Upper lobe of left lung (tissue), 6 donors: Measurements from ENCODE around the gene ELL2. TPM values are rescaled to one million over a fixed set of nuclear protein-coding genes. Genes with fewer than 3 reads are reported as not detected.

Experiments
- ATAC-seq, 2 donors: fragments of 200-7000 bp; cut with Tn5 transposase; one replicate each; pipeline ENCODE4 v1.9.1; 2022; ENCODE audit warnings: mild to moderate bottlenecking in 2 of 2, moderate library complexity in 2 of 2; ENCODE audit not compliant: low FRiP score in 2 of 2
- DNase-seq, 2 donors: peaks; one replicate each; pipeline ENCODE4 v3.0.0-alpha.2; 2019 to 2020
- H3K27ac ChIP-seq, 4 donors: fragments of 200-600 bp; sonication (generic); one replicate each; pipeline ENCODE4 v1.5.1; 2016 to 2019
- H3K27me3 ChIP-seq, 4 donors: fragments of 200-600 bp; sonication (generic); one replicate each; pipeline ENCODE4 v1.5.1; 2017 to 2019
- H3K36me3 ChIP-seq, 4 donors: fragments of 200-600 bp; sonication (generic); one replicate each; pipeline ENCODE4 v1.5.1; 2016 to 2019
- H3K4me1 ChIP-seq, 4 donors: fragments of 200-600 bp; sonication (generic); one replicate each; pipeline ENCODE4 v1.5.1; 2018 to 2019
- H3K4me3 ChIP-seq, 4 donors: fragments of 200-600 bp; sonication (generic); one replicate each; pipeline ENCODE4 v1.5.1; 2017 to 2019; ENCODE audit warnings: mild to moderate bottlenecking in 2 of 4, moderate library complexity in 1 of 4
- H3K9me3 ChIP-seq, 4 donors: fragments of 200-600 bp; sonication (generic); one replicate each; pipeline ENCODE4 v1.5.1; 2018 to 2019
- EP300 ChIP-seq, 4 donors: sonication (generic); formaldehyde crosslinking; IDR thresholded peaks; one replicate each; pipeline ENCODE4 v1.5.1; 2017; ENCODE audit warnings: antibody characterized with exemption in 4 of 4, control low read depth in 2 of 4
- POLR2A ChIP-seq, 4 donors: fragments of 450-650 bp; IDR thresholded peaks; one replicate each; pipeline ENCODE4 v1.5.1; 2016 to 2017; ENCODE audit warnings: antibody characterized with exemption in 4 of 4, mild to moderate bottlenecking in 2 of 4
- POLR2AphosphoS5 ChIP-seq, 2 donors: sonication (generic); formaldehyde crosslinking; IDR thresholded peaks; one replicate each; pipeline ENCODE4 v1.5.1; 2017; ENCODE audit warnings: antibody characterized with exemption in 2 of 2
- WGBS, 2 donors: methylation state at CpG; one replicate each; pipeline ENCODE4 v1.1.5; 2017 to 2018; 5-methylcytosine and 5-hydroxymethylcytosine counted together
- total RNA-seq, 6 donors: library from RNA; depleted of rRNA in 4 of 6; stranded (reverse); fragments of >200 nt in 4 of 6; gene quantifications; one replicate each; pipeline versions ENCODE4 v1.1.0 to v1.2.1, GENCODE V29; 2016 to 2021
- TF ChIP-seq, protein P1 (sequence below), 6 experiments: fragments of 450-650 bp in 4 of 6; fragments of 200-600 bp in 2 of 6; sonication (generic) in 2 of 6; IDR thresholded peaks; one replicate each; pipeline ENCODE4 v1.5.1; 2016 to 2019; ENCODE audit warnings: antibody characterized with exemption in 6 of 6
- donor health status: DM: no; HTN: no; CAD: no; lungs with moderate emphysema.
- donor health status: DM: no; HTN: yes; CAD: no; lungs with severe emphysema.

Gene ELL2
- total RNA-seq, 6 donors from 2014 or later, result 44.4 to 203 (median 54.3) TPM

DNA sequence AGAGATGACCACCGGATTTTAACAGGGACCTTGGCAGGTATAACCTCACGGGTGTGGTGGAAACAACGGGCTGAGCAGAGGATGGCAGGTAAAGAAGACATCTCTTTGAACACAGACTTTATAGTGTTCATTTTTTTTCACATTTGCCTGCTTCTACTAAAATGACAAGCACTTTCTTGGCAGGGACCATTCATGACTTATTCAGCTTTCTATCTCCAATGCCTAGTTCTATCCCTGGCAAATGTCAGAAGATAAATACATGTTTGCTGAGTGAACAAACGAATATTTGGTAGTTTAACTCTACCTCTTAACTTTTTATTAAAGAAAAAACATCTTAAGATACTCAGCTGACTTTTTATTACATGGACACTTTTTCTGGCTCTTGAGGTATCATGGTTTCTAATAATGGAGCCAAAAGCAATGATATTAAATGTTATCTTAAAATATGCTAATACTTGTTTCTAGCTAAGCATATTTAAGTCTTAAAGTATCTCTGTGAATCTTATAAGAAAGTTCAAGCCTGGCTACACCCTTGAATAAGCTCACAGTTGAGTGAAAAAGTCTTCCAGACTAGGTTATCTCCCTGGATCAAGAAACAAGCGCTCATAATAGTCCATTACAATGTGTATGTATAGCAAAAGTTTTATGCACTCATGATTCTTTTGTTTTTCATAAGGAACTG lies 8.5 kb downstream of the ELL2 start:
- Histone ChIP-seq H3K4me1 (peaks cover 17 to 50% (median 38%) of the 10 kb centered on the region in 4 donors), H3K27me3 (no peaks in the 10 kb centered on the region), H3K27ac (no peak overlapping the region), H3K4me3 (no peak overlapping the region), H3K9me3 (no peaks in the 10 kb centered on the region), H3K36me3 (no peaks in the 10 kb centered on the region)
- TF ChIP-seq EP300 (IDR thresholded peaks at IDR 0.05) (no peak), POLR2A (IDR thresholded peaks at IDR 0.05) (no peak), POLR2AphosphoS5 (IDR thresholded peaks at IDR 0.05) (no peak)
- TF ChIP-seq, protein P1, sequence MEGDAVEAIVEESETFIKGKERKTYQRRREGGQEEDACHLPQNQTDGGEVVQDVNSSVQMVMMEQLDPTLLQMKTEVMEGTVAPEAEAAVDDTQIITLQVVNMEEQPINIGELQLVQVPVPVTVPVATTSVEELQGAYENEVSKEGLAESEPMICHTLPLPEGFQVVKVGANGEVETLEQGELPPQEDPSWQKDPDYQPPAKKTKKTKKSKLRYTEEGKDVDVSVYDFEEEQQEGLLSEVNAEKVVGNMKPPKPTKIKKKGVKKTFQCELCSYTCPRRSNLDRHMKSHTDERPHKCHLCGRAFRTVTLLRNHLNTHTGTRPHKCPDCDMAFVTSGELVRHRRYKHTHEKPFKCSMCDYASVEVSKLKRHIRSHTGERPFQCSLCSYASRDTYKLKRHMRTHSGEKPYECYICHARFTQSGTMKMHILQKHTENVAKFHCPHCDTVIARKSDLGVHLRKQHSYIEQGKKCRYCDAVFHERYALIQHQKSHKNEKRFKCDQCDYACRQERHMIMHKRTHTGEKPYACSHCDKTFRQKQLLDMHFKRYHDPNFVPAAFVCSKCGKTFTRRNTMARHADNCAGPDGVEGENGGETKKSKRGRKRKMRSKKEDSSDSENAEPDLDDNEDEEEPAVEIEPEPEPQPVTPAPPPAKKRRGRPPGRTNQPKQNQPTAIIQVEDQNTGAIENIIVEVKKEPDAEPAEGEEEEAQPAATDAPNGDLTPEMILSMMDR (IDR thresholded peaks at IDR 0.05), result no peak
- WGBS, 2 donors, result 88 to 95% methylated on average over 5 of the region's 5 CpGs
- DNase-seq, result no peak
- ATAC-seq, result no peak

DNA sequence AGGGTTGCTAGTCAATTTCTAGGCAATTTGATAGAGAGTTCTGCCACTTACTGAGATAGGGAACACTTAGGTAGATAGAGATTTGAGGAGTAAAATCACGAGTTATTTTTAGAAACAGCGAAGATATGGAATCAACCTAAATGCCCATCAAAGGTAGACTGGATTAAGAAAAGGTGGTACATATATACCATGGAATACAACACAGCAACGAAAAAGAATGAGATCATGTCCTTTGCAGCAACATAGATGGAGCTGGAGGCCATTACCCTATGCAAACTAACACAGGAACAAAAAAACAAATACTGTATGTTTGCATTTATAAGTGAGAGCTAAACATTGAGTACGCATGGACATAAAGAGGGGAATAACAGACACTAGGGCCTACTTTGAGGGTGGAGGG lies 9.7 kb downstream of the ELL2 start:
- no peak overlapping the region for H3K27ac ChIP-seq
- ATAC-seq, result no peak
- H3K4me3 ChIP-seq, result no peak overlapping the region
- 89 to 97% methylated on average over 4 of the region's 4 CpGs for WGBS, 2 donors
- TF ChIP-seq, protein P1 (IDR thresholded peaks at IDR 0.05), result no peak
- no peak for TF ChIP-seq EP300 (IDR thresholded peaks at IDR 0.05)
- H3K27me3 ChIP-seq, result no peaks in the 10 kb centered on the region
- no peaks in the 10 kb centered on the region for H3K36me3 ChIP-seq
- peaks cover 11 to 50% (median 27%) of the 10 kb centered on the region in 4 donors for H3K4me1 ChIP-seq
- DNase-seq, result no peak
- no peaks in the 10 kb centered on the region for H3K9me3 ChIP-seq

DNA sequence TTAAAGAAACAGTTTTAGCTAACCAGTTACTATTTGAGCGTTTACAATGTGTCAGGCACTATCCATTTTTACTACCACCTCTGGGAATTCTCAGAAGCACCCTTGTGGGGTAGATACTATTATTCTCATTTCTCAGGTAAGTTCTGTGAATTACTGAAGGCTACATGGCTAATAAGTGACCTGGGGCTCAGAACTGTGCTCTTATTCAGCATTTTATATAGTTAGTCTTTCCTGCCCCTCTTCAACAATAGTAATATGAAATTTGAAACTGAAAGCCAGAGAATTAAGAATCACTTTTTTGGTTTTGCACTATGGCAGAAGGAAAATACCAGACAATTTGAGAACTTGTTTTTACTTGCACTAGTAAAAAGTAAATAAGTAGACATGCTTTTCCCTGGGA lies 11.8 kb downstream of the ELL2 start:
- Histone ChIP-seq H3K4me1 (peaks cover 7 to 36% (median 20%) of the 10 kb centered on the region in 4 donors), H3K4me3 (no peak overlapping the region), H3K36me3 (no peaks in the 10 kb centered on the region), H3K9me3 (no peaks in the 10 kb centered on the region), H3K27ac (no peak overlapping the region), H3K27me3 (no peaks in the 10 kb centered on the region)
- no peak for ATAC-seq
- WGBS, 2 donors, result 62 to 79% methylated on average over 1 of the region's 1 CpG
- TF ChIP-seq POLR2A (IDR thresholded peaks at IDR 0.05), result no peak
- TF ChIP-seq POLR2AphosphoS5 (IDR thresholded peaks at IDR 0.05), result no peak
- no peak for TF ChIP-seq EP300 (IDR thresholded peaks at IDR 0.05)
- TF ChIP-seq, protein P1 (IDR thresholded peaks at IDR 0.05), result no peak
- no peak for DNase-seq

DNA sequence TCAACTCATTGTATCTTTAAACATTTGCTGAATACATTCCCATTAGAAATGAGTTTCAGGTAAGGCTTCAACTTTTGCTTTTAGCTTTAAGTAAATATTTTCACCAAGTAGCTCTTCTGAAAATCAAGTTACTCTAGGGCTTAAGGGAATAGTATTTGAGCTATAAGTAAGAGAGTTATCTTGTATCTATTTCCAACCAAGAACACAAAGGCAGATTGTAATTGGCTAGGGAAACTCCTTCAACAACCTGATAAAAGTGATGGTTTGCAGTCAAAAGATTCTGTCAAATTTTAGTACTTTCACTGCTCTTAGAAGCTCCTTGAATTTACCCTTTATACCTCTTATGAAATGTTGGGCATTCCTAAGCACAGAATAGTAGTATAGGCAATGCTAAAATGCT lies 13.0 kb downstream of the ELL2 start:
- TF ChIP-seq, protein P1 (IDR thresholded peaks at IDR 0.05), result no peak
- TF ChIP-seq EP300 (IDR thresholded peaks at IDR 0.05) (no peak), POLR2A (IDR thresholded peaks at IDR 0.05) (no peak), POLR2AphosphoS5 (IDR thresholded peaks at IDR 0.05) (no peak)
- H3K4me1 ChIP-seq, result peaks cover 7 to 35% (median 23%) of the 10 kb centered on the region in 4 donors
- H3K27me3 ChIP-seq, result no peaks in the 10 kb centered on the region
- no peak overlapping the region for H3K4me3 ChIP-seq
- ATAC-seq, result no peak
- no peak for DNase-seq
- no peak overlapping the region for H3K27ac ChIP-seq
- no peaks in the 10 kb centered on the region for H3K9me3 ChIP-seq
- no peaks in the 10 kb centered on the region for H3K36me3 ChIP-seq

DNA sequence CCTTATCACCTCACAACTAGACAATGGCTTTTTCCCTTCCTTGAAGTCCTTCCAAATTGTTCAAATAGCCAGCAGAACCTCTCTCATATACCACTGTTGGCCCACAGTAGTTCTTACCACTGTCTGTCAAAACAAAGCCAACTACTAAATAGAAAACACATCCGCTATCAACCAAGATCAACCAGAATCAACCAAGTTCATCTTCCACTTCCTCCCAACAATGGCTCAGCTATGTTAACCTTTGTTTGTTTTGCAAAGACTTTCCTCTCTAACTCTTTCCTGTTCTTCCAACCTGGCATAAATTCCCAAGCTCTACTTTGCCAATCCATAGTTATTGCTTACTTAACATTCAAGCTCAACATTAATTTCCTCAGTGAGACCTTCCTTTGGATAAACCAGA lies 15.2 kb downstream of the ELL2 start:
- Histone ChIP-seq H3K36me3 (no peaks in the 10 kb centered on the region), H3K4me3 (no peak overlapping the region), H3K4me1 (peaks cover 9 to 41% (median 34%) of the 10 kb centered on the region in 4 donors), H3K9me3 (no peaks in the 10 kb centered on the region), H3K27ac (no peak overlapping the region), H3K27me3 (no peaks in the 10 kb centered on the region)
- no peak for TF ChIP-seq POLR2AphosphoS5 (IDR thresholded peaks at IDR 0.05)
- no peak for TF ChIP-seq EP300 (IDR thresholded peaks at IDR 0.05)
- TF ChIP-seq, protein P1 (IDR thresholded peaks at IDR 0.05), result no peak
- no peak for TF ChIP-seq POLR2A (IDR thresholded peaks at IDR 0.05)
- DNase-seq, result no peak
- ATAC-seq, result no peak
- WGBS, 2 donors, result 76 to 96% methylated on average over 1 of the region's 1 CpG
